ENCODE data around the gene ZBED1.

Gene ZBED1

GRCh38 chrX:2486476-2487133, 14.2 kb downstream of the ZBED1 start:
- Histone ChIP-seq H3K79me2 (ENCODE audit: insufficient read depth, low read length) (no peaks in the 10 kb centered on the region), H3K9ac (ENCODE audit: low read length) (no peak overlapping the region)

GRCh38 chrX:2485789-2486345, 14.9 kb downstream of the ZBED1 start:
- Histone ChIP-seq H3K9me3 (ENCODE audit: low read length) (no peaks in the 10 kb centered on the region), H3K4me1 (ENCODE audit: insufficient read depth, low read length, severe bottlenecking) (no peaks in the 10 kb centered on the region), H3K9me2 (ENCODE audit: low read depth, low read length) (no peaks in the 10 kb centered on the region), H3K9ac (ENCODE audit: low read length) (no peak overlapping the region), H3K79me2 (ENCODE audit: insufficient read depth, low read length) (peaks cover 3% of the 10 kb centered on the region; the same call in 1 of the 2 replicates), H3K27ac (ENCODE audit: low read depth, low read length, poor library complexity, severe bottlenecking) (no peak overlapping the region), H3K27me3 (ENCODE audit: insufficient read depth, low read length) (no peaks in the 10 kb centered on the region), H3F3A (ENCODE audit: insufficient read depth, low read length) (no peaks in the 10 kb centered on the region), H3K36me3 (ENCODE audit: insufficient read depth, low read length) (peaks cover 65% of the 10 kb centered on the region), H2AFZ (ENCODE audit: low read length) (no peak overlapping the region), H3K4me3 (ENCODE audit: low read depth, low read length, poor library complexity, severe bottlenecking) (no peak overlapping the region), H4K20me1 (ENCODE audit: insufficient read depth, low read length) (no peaks in the 10 kb centered on the region), H3K4me2 (ENCODE audit: low read length) (no peak overlapping the region)
- TF ChIP-seq EZH2 (IDR thresholded peaks at IDR 0.05; ENCODE audit: borderline replicate concordance, low read length) (no peak), CTCF (IDR thresholded peaks at IDR 0.05; ENCODE audit: low read length) (no peak)

More at GRCh38 chrX:2486476-2487133, 14.2 kb downstream of the ZBED1 start:
- Histone ChIP-seq H3F3A (ENCODE audit: insufficient read depth, low read length) (no peaks in the 10 kb centered on the region), H3K27me3 (ENCODE audit: insufficient read depth, low read length) (no peaks in the 10 kb centered on the region), H3K36me3 (ENCODE audit: insufficient read depth, low read length) (peaks cover 67% of the 10 kb centered on the region), H2AFZ (ENCODE audit: low read length) (no peak overlapping the region), H3K9me3 (ENCODE audit: low read length) (no peaks in the 10 kb centered on the region), H3K4me2 (ENCODE audit: low read length) (no peak overlapping the region), H4K20me1 (ENCODE audit: insufficient read depth, low read length) (no peaks in the 10 kb centered on the region), H3K4me1 (ENCODE audit: insufficient read depth, low read length, severe bottlenecking) (peaks cover 6% of the 10 kb centered on the region), H3K27ac (ENCODE audit: low read depth, low read length, poor library complexity, severe bottlenecking) (no peak overlapping the region), H3K4me3 (ENCODE audit: low read depth, low read length, poor library complexity, severe bottlenecking) (no peak overlapping the region), H3K9me2 (ENCODE audit: low read depth, low read length) (no peaks in the 10 kb centered on the region)
- TF ChIP-seq EZH2 (IDR thresholded peaks at IDR 0.05; ENCODE audit: borderline replicate concordance, low read length) (no peak), CTCF (IDR thresholded peaks at IDR 0.05; ENCODE audit: low read length) (no peak)

- Histone ChIP-seq H3K9me2 (ENCODE audit: low read depth, low read length) (no peaks in the 10 kb centered on the region), H3F3A (ENCODE audit: insufficient read depth, low read length) (no peaks in the 10 kb centered on the region), H2AFZ (ENCODE audit: low read length) (no peak overlapping the region), H3K4me1 (ENCODE audit: insufficient read depth, low read length, severe bottlenecking) (no peaks in the 10 kb centered on the region), H3K27me3 (ENCODE audit: insufficient read depth, low read length) (no peaks in the 10 kb centered on the region), H3K27ac (ENCODE audit: low read depth, low read length, poor library complexity, severe bottlenecking) (no peak overlapping the region), H3K79me2 (ENCODE audit: insufficient read depth, low read length) (peaks cover 11% of the 10 kb centered on the region; the same call in 1 of the 2 replicates), H3K9ac (ENCODE audit: low read length) (no peak overlapping the region), H3K9me3 (ENCODE audit: low read length) (no peaks in the 10 kb centered on the region), H4K20me1 (ENCODE audit: insufficient read depth, low read length) (no peaks in the 10 kb centered on the region), H3K36me3 (ENCODE audit: insufficient read depth, low read length) (peaks cover 63% of the 10 kb centered on the region), H3K4me3 (ENCODE audit: low read depth, low read length, poor library complexity, severe bottlenecking) (no peak overlapping the region), H3K4me2 (ENCODE audit: low read length) (no peak overlapping the region)
- TF ChIP-seq EZH2 (IDR thresholded peaks at IDR 0.05; ENCODE audit: borderline replicate concordance, low read length) (no peak), CTCF (IDR thresholded peaks at IDR 0.05; ENCODE audit: low read length) (no peak)
Measured at GRCh38 chrX:2484721-2485648, 15.8 kb downstream of the ZBED1 start.

All from OCI-LY1 (cell line).